ENCODE measurements around the gene TRANK1.
"Not testable (repeated sequence)": the region's sequence is repeated elsewhere in the genome, so short reads cannot be mapped to it uniquely, and the experiment has no call there.

TRANK1 gene

DNA sequence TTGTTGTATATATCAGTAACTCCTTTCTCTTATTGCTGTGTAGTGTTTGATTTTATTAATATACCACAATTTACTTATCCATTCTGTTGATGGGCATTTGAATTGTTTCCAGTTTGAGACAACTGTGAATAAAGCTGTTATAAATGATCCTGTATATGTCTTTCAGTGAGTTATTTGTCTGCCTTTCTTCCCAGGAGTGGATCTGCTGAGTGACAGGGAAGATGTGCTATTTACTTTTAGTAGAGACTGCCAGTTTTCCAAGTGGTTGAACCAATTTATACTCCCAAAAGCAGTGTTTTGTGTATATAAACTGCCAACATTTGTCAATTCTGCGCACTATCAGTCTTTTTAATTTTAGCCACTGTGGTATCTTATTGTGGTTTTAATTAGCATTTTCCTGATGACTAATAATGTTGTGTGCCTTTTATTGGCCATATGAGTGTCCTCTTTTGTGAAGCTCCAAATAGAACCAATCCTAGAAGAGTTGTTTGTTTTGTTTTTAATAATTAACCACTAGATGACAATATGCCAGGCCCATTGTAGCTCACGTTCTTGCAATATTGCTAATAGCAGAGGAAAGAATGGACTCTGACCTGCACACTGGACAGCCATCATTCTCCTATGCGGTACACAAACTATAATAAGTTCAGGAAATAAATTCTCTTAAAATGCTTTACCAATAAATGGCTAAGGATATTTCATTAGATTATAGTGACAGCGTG is 25.3 kb downstream of the TRANK1 start:
- DNase-seq (ENCODE audit: low spot score), result no peak

- peak; percentile 64 for DNase-seq (ENCODE audit: low spot score)
Observed at GRCh38 chr3:36918050-36918449, 26.8 kb downstream of the TRANK1 start.

DNA sequence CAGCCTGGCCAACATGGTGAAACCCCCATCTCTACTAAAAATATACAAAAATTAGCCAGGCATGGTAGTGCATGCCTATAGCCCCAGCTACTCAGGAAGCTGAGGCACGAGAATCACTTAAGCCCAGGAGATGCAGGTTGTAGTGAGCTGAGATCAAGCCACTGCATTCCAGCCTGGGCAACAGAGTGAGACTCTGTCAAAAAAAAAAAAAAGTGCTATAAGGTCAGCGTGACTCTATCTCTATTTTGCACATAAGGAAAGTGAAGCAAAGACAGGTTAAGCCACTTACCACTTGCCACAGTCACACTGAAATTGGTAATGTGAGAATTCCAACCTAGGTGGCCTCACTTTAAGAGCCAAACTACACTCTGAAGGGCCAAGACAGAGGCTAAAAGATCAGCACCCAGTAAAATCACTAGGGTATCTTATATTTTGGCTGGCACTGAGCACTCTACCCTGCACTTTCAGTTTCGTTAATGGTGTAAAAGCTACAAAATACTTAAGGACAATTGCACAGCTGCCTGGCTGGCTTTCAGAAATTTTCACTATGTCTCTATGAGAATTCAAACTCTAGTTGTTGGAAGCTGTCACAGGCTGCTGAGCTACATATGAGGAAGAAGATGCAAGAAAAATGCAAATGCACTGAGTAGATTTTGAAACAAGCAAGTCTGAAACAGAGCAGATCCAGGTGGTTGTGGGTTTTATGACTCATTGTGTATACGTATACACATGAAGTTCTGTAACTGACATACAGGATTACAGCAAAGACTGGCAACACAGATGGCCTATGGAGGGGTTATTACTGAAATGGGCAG is 32.7 kb downstream of the TRANK1 start:
- peak; percentile 99 for DNase-seq (ENCODE audit: low spot score)

DNA sequence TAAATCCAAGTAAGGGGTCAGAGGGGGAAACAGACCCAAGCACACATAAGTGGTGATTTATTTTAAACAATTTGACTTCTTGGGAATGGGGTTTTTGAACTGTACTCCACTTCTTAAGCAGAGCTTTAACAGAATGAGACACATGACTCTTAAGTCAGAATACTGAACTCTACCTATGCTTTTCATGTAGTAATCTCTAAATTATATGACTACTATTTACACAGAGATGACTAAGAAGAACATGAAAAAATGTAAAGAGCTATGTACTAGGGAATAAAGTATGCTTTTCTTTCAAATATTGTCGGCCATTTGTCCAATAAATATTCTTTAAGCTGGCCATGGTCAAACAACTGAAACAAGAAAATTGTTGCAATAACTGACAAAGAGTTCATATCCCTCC is 35.2 kb downstream of the TRANK1 start:
- DNase-seq (ENCODE audit: low spot score), result no peak

- DNase-seq (ENCODE audit: low spot score), result no peak
Observed at GRCh38 chr3:36909181-36909580, 35.7 kb downstream of the TRANK1 start.

- no peak for DNase-seq (ENCODE audit: low spot score)
Observed at GRCh38 chr3:36908647-36909180, 36.1 kb downstream of the TRANK1 start.

GRCh38 chr3:36907911-36908646 is 36.8 kb downstream of the TRANK1 start:
- peak; percentile 77 for DNase-seq (ENCODE audit: low spot score)

GRCh38 chr3:36906504-36907149 is 38.2 kb downstream of the TRANK1 start:
- peak; percentile 16 for DNase-seq (ENCODE audit: low spot score)

- no peak for DNase-seq (ENCODE audit: low spot score)
Observed at GRCh38 chr3:36905545-36905944, 39.3 kb downstream of the TRANK1 start.

DNA sequence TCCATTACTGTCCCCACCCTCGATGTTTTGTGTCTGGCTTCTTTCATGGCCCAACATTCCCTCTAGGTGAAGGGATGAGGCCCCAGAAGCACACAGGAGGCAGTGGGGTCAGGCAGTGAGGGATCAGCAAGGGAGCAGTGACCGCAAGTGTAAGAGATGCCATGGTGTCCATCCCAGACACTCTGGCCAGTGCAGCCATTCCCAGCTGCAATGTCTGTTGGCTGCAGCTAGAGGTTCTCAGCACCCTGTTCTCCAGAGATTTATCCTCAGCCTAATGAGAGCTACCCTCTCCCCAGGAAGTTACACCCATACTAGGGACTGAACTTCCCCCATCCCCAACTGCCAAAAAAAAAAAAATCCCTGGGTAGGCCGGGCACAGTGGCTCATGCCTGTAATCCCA is 40.2 kb downstream of the TRANK1 start:
- DNase-seq (ENCODE audit: low spot score), result no peak

- not testable (repeated sequence) for DNase-seq (ENCODE audit: low spot score)
Observed at GRCh38 chr3:36904065-36904464, 40.8 kb downstream of the TRANK1 start.

- peak; percentile 23 for DNase-seq (ENCODE audit: low spot score)
Observed at GRCh38 chr3:36903119-36903882, 41.6 kb downstream of the TRANK1 start.

GRCh38 chr3:36901588-36901987 is 43.3 kb downstream of the TRANK1 start:
- peak; percentile 27 for DNase-seq (ENCODE audit: low spot score)

DNA sequence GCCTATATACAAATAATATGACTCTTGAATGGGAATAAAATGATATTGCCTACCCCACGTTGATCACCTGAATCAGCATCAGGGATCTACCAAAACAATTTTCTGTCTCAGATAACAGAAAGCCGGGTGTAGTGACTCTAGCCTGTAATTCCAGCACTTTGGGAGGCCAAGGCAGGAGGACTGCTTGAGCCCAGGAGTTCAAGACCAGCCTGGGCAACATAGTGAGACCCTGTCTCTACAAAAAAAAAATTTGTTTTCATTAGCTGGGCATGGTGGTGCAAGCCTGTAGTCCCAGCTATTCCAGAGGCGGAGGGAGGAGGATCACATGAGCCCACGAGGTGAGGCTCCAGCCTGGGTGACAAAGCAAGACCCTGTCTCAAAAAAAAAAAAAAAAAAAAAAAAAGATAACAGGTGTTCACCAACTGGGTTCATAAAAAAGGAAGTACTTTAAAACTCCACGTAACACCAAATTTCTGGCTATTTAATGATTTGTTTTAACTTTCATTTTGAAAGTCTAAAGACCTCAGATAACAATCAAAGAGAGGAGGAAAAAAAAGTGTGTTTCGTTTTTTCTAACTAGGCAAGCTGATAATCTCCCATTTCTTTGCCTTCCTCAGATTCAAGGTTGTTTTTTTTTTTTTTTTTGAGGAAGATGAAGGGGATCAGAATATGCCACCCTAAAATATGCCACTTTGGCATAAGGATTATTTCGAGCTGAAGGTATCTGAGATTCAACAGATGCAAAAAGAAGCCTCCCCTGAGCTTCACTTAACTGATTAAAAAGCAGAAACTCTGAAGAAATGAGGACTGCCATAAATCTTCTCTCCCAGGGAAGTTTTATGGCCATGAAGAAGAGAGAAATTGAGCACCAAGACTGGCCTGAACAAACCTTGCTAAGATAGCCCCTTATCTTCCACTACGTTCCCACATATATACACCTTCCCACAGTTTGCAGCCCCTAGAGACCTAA is 44.1 kb downstream of the TRANK1 start:
- peak; percentile 66 for DNase-seq (ENCODE audit: low spot score)

DNA sequence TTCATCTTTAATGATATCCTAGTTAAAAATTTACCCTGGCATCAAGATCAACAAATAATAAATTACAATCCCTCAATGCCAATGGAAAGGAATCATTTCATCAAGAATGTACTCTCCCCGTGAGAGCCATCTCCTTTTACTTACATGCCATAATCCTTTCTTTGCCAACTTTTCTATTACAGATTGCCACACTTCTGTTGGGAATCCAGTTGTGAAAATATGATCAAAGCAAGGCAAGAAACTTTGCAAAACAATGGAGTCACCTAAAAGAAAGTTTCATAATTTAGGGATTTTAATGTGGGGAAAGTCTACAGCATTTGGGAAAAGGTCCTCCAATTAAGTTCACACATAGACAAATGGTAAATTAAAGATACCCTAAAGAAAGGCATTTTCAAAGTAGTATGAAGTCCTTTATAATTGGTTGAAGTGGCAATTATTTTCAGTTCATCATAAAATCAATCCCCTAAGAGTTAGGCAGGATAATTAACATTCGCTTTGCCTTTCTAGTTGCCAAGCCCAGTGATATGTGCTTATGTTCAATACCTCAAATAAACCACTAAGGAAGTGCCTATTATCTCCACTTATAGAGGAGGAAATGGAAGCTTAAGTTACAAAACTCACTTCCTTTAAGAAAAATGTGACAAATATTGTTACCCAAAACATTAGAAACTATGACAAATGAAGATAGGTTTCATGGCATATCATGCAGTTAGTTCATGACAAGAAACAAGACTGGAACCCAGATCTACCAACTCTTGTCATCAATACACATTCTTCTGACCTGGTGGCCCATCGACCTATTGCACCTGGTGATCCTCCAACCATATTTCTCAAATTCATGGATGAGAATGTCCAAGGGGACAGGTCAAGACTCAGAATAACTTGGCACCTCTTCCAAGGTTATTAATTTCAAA is 49.1 kb downstream of the TRANK1 start:
- DNase-seq (ENCODE audit: low spot score), result no peak

- peak; percentile 80 for DNase-seq (ENCODE audit: low spot score)
Observed at GRCh38 chr3:36894914-36895313, 49.9 kb downstream of the TRANK1 start.

DNA sequence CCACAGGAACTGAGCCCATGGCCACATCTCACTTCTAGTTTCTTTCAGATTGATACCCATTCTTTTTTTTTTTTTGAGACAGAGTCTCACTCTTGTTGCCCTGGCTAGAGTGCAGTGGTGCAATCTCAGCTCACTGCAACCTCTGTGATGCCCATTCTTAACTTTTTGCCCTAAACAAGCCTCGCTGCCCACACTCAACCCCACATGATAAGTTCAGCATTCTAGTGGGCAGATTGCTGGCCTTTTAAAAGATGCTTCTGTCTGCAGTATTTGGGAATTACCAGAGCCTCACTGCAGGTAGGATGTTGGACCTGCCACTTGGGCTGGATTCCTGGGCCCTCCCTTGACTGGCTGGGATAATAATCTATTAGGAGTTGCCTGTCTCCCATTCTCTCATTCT is 51.0 kb downstream of the TRANK1 start:
- DNase-seq (ENCODE audit: low spot score), result no peak

GRCh38 chr3:36893137-36893557 is 51.7 kb downstream of the TRANK1 start:
- DNase-seq (ENCODE audit: low spot score), result peak; percentile 85

Data from NAMALWA (cell line).